K562 (cell line): ENCODE results near the gene MEA1. TPM values are rescaled to one million over a fixed set of nuclear protein-coding genes. Genes with fewer than 3 reads are reported as not detected.

Experiments
- ARID1B ChIP-seq: fragments of 450-650 bp; IDR thresholded peaks from 2 replicates; pipeline ENCODE4 v1.6.1; 2016; ENCODE audit warnings: antibody characterized with exemption, mild to moderate bottlenecking, inconsistent platforms
- CC2D1A ChIP-seq: fragments of 450-650 bp; IDR thresholded peaks from 2 replicates; pipeline ENCODE4 v1.6.1; 2017; ENCODE audit warnings: mild to moderate bottlenecking
- CHD4 ChIP-seq: fragments of 200-600 bp; sonication (generic); IDR thresholded peaks from 3 replicates; pipeline ENCODE4 v1.6.1; 2012; ENCODE audit warnings: low read depth, mild to moderate bottlenecking, mixed read lengths, low read length, inconsistent platforms; ENCODE audit not compliant: insufficient read depth, insufficient replicate concordance, poor library complexity, severe bottlenecking
- ETV6 ChIP-seq, 3 experiments: fragments of 150-350 bp in 1 of 3; sonication (generic) in 1 of 3; formaldehyde crosslinking in 1 of 3; IDR thresholded peaks; 2 replicates each; pipeline versions ENCODE4 v1.6.1 to v1.8.0; 2014 to 2022; ENCODE audit warnings: borderline replicate concordance in 2 of 3, low read depth in 2 of 3, antibody characterized with exemption in 1 of 3, low read length in 1 of 3, mild to moderate bottlenecking in 1 of 3, missing genetic modification reagents in 1 of 3
- GABPB1 ChIP-seq: sonication (generic); formaldehyde crosslinking; IDR thresholded peaks from 2 replicates; pipeline ENCODE4 v1.8.0; 2022; ENCODE audit warnings: mild to moderate bottlenecking, missing genetic modification reagents
- MAX ChIP-seq: sonication (generic); formaldehyde crosslinking; IDR thresholded peaks from 2 replicates; pipeline ENCODE4 v1.9.0; 2022; ENCODE audit warnings: mild to moderate bottlenecking, missing genetic modification reagents
- MTA2 ChIP-seq: fragments of 450-650 bp; IDR thresholded peaks from 2 replicates; pipeline ENCODE4 v1.6.1; 2016; ENCODE audit warnings: low read depth
- NFE2 ChIP-seq: IDR thresholded peaks from 2 replicates; pipeline ENCODE4 v1.6.1; 2014; ENCODE audit warnings: antibody characterized with exemption, low read depth
- NKRF ChIP-seq: fragments of 450-650 bp; IDR thresholded peaks from 2 replicates; pipeline ENCODE4 v1.6.1; 2016; ENCODE audit warnings: borderline replicate concordance
- NR4A1 ChIP-seq, 2 experiments: fragments of 250-450 bp in 1 of 2; fragments of 450-650 bp in 1 of 2; sonication (Bioruptor Pico) in 1 of 2; IDR thresholded peaks; 2 replicates each; pipeline versions ENCODE4 v1.4.0 to v1.6.1; 2016 to 2020; ENCODE audit warnings: mild to moderate bottlenecking in 2 of 2, missing compliant biosample characterization in 1 of 2, missing genetic modification characterization in 1 of 2, moderate library complexity in 1 of 2
- NUFIP1 ChIP-seq: fragments of 450-650 bp; IDR thresholded peaks from 2 replicates; pipeline ENCODE4 v1.6.1; 2018; ENCODE audit not compliant: partially characterized antibody
- POLR2G ChIP-seq: fragments of 200-400 bp; formaldehyde crosslinking; IDR thresholded peaks from 2 replicates; pipeline ENCODE4 v1.6.1; 2017; ENCODE audit warnings: low read depth, mild to moderate bottlenecking, antibody characterized with exemption, low read length, moderate library complexity
- POLR3A ChIP-seq: IDR thresholded peaks from 2 replicates; pipeline ENCODE4 v1.6.1; 2011; ENCODE audit warnings: borderline replicate concordance, mild to moderate bottlenecking, moderate library complexity; ENCODE audit not compliant: insufficient read length, insufficient read depth; ENCODE audit errors: extremely low read depth
- RB1 ChIP-seq: fragments of 450-650 bp; IDR thresholded peaks from 2 replicates; pipeline ENCODE4 v1.6.1; 2017; ENCODE audit warnings: low read depth, mild to moderate bottlenecking
- SP2 ChIP-seq: IDR thresholded peaks from 2 replicates; pipeline ENCODE4 v1.6.1; 2011; ENCODE audit warnings: mild to moderate bottlenecking, low read depth, low read length, moderate library complexity; ENCODE audit not compliant: poor library complexity, severe bottlenecking; ENCODE audit errors: extremely low read depth
- TEAD4 ChIP-seq, 2 experiments: sonication (generic) in 1 of 2; formaldehyde crosslinking in 1 of 2; IDR thresholded peaks; 2 replicates each; pipeline versions ENCODE4 v1.6.1 to v1.8.0; 2012 to 2022; ENCODE audit warnings: borderline replicate concordance in 1 of 2, inconsistent platforms in 1 of 2, low read length in 1 of 2, mild to moderate bottlenecking in 1 of 2, missing genetic modification reagents in 1 of 2
- ZNF592 ChIP-seq: fragments of 450-650 bp; IDR thresholded peaks from 2 replicates; pipeline ENCODE4 v1.6.1; 2017; ENCODE audit warnings: antibody characterized with exemption, mild to moderate bottlenecking
- ZNF668 ChIP-seq: fragments of 250-450 bp; sonication (Bioruptor Pico); IDR thresholded peaks from 2 replicates; pipeline ENCODE4 v1.8.0; 2022; ENCODE audit warnings: mild to moderate bottlenecking, inconsistent platforms
- polyA plus RNA-seq, 8 experiments: library from polyadenylated mRNA; depleted of rRNA in 4 of 8; stranded (reverse) in 5 of 8; unstranded in 3 of 8; fragments of >200 nt; fragmentation: Nextera tagmentation in 2 of 8; fragmentation: Illumina TruSeq in 1 of 8; extraction: Ambion mirVana in 2 of 8; extraction: Trizol in 1 of 8; gene quantifications; 2 replicates each; pipeline versions ENCODE4 v1.2.1 to v1.2.3, GENCODE V29; 2011 to 2014; ENCODE audit warnings: inconsistent platforms in 1 of 8, missing spikeins in 1 of 8
- total RNA-seq, 7 experiments: library from RNA; depleted of rRNA in 6 of 7; stranded (reverse); fragments of >200 nt in 6 of 7; fragmentation: Illumina TruSeq in 2 of 7; extraction: Trizol in 2 of 7; gene quantifications; 2 replicates each; pipeline versions ENCODE4 v1.2.1 to v1.2.3, GENCODE V29; 2011 to 2021; ENCODE audit warnings: low replicate concordance in 1 of 7

Gene MEA1
- total and polyA plus RNA-seq, 9 of the 15 experiments (the other 6 are each of a cell fraction or from before 2014, with no cell fraction given), result 86.8 to 210 (median 152) TPM

GRCh38 chr6:43060034-43060754 lies 46.4 kb upstream of the MEA1 start (continued):
- TF ChIP-seq ZNF668, result no peak
- no peak for TF ChIP-seq MAX (CRISPR knock-in tag)
- 0 out of 4 replicates have a peak, but pooled peaks of 1 of the 2 experiments have one; percentile 54 for TF ChIP-seq ETV6 (IDR thresholded peaks at IDR 0.05; ENCODE audit: borderline replicate concordance in 1 of 2, low read depth in 2 of 2, low read length in 1 of 2)
- TF ChIP-seq ETV6 (CRISPR knock-in tag; IDR thresholded peaks at IDR 0.05; ENCODE audit: borderline replicate concordance), result no peak
- TF ChIP-seq POLR3A, result no peak
- TF ChIP-seq NKRF, result peak; percentile 91; the same call in 1 of the 2 replicates
- TF ChIP-seq CC2D1A, result no peak
- TF ChIP-seq ZNF592, result no peak
- TF ChIP-seq GABPB1, result no peak
- TF ChIP-seq NR4A1 (CRISPR knock-in tag; IDR thresholded peaks at IDR 0.05), result no peak
- TF ChIP-seq NR4A1 (tag; IDR thresholded peaks at IDR 0.05), result peak; percentile 53; the same call in 1 of the 2 replicates
- TF ChIP-seq POLR2G, result no peak
- TF ChIP-seq TEAD4 (IDR thresholded peaks at IDR 0.05; ENCODE audit: low read length), result no peak
- TF ChIP-seq TEAD4 (CRISPR knock-in tag; IDR thresholded peaks at IDR 0.05; ENCODE audit: borderline replicate concordance), result no peak
- no peak for TF ChIP-seq CHD4
- TF ChIP-seq NFE2, result no peak
- no peak for TF ChIP-seq RB1
- no peak for TF ChIP-seq SP2
- no peak; the same call in 1 of the 2 replicates for TF ChIP-seq ARID1B
- no peak for TF ChIP-seq MTA2
- TF ChIP-seq NUFIP1, result no peak
